Mammary epithelial cell (primary cell): ENCODE data around the gene RUNX2.

ENCODE experiments used
- CTCF ChIP-seq, 2 donors: IDR thresholded peaks in 1 of 2; conservative IDR thresholded peaks in 1 of 2; 2 replicates each; pipeline ENCODE4 v1.5.1; 2011 to 2012; ENCODE audit warnings: inconsistent platforms in 2 of 2, low read length in 2 of 2, mild to moderate bottlenecking in 2 of 2, control low read depth in 1 of 2, low read depth in 1 of 2; ENCODE audit not compliant: insufficient read depth in 1 of 2; ENCODE audit errors: extremely low read depth in 1 of 2
- EZH2 ChIP-seq: IDR thresholded peaks from 2 replicates; pipeline ENCODE4 v1.6.1; 2012; ENCODE audit warnings: low read length, inconsistent platforms, borderline replicate concordance

GRCh38 chr6:45469663-45470062 lies 141.5 kb downstream of the RUNX2 start:
- TF ChIP-seq EZH2 (no peak), CTCF (conservative IDR thresholded peaks at IDR 0.05 in 1 of 2, IDR thresholded peaks at IDR 0.05 in 1 of 2; ENCODE audit: extremely low read depth in 1 of 2, insufficient read depth in 1 of 2, low read depth in 1 of 2, low read length in 2 of 2) (no peak)
